Measurements from ENCODE around the gene ARL6IP6.

DNA sequence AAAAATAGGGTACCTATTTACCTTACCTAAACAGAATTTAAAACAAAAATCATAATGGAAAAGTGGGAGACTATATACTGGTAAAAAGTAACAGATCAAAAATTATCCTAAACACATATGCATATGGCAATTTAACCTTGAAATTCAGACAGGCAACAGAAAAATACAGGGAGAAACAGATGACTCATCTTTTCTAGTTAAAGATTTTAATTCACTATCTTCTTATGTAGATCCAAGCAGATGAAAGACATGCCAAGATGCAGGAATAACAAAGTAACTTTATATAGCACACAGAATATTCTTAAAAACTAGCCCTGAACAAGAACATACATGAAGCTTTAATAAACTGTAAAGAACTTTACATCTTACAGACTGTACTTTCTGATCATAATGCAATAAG lies 32.1 kb upstream of the ARL6IP6 start:
- TF ChIP-seq EZH2 (IDR thresholded peaks at IDR 0.05; ENCODE audit: low read length, missing control alignments): no peak
- TF ChIP-seq, protein P1, sequence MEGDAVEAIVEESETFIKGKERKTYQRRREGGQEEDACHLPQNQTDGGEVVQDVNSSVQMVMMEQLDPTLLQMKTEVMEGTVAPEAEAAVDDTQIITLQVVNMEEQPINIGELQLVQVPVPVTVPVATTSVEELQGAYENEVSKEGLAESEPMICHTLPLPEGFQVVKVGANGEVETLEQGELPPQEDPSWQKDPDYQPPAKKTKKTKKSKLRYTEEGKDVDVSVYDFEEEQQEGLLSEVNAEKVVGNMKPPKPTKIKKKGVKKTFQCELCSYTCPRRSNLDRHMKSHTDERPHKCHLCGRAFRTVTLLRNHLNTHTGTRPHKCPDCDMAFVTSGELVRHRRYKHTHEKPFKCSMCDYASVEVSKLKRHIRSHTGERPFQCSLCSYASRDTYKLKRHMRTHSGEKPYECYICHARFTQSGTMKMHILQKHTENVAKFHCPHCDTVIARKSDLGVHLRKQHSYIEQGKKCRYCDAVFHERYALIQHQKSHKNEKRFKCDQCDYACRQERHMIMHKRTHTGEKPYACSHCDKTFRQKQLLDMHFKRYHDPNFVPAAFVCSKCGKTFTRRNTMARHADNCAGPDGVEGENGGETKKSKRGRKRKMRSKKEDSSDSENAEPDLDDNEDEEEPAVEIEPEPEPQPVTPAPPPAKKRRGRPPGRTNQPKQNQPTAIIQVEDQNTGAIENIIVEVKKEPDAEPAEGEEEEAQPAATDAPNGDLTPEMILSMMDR (conservative IDR thresholded peaks at IDR 0.05 in 1 of 2, IDR thresholded peaks at IDR 0.05 in 1 of 2; ENCODE audit: low read depth in 1 of 2, low read length in 2 of 2): no peak
